Brain pericyte (primary cell): ENCODE data around the gene CDCA7.
"Not testable (repeated sequence)": the region's sequence is repeated elsewhere in the genome, so short reads cannot be mapped to it uniquely, and the experiment has no call there.

Source experiments
- DNase-seq: peaks from one replicate; pipeline ENCODE4 v3.0.0-alpha.2; 2012; ENCODE audit warnings: low read depth, low spot score

Gene CDCA7

DNA sequence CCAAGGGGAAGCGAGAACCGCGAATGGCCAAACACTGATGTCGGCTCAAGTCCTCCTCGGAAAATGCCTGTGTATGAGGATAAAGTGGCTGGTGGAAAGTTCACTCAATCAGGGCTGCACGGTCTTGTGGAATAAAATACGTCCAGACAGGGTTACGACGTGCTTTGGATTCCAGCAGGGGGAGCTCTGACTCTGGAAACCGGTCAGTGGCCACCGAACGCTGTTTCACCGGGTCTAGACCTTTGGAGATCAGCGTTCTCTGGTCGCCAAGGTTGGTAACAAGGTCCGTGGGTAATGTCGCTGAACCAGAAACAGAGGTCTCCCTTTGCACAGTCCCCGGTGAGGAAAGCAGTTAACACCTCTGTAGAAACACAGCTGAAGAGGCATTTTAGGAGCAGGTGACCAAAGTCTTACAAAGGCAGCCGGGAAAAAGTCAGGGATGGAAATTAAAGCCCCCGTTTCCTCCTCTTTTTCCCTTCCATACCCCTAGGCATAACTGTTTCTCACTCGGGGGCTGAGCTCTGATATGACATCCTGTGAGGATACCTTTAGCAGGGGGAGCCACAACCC is 47.8 kb downstream of the CDCA7 start:
- peak; percentile 30 for DNase-seq

DNA sequence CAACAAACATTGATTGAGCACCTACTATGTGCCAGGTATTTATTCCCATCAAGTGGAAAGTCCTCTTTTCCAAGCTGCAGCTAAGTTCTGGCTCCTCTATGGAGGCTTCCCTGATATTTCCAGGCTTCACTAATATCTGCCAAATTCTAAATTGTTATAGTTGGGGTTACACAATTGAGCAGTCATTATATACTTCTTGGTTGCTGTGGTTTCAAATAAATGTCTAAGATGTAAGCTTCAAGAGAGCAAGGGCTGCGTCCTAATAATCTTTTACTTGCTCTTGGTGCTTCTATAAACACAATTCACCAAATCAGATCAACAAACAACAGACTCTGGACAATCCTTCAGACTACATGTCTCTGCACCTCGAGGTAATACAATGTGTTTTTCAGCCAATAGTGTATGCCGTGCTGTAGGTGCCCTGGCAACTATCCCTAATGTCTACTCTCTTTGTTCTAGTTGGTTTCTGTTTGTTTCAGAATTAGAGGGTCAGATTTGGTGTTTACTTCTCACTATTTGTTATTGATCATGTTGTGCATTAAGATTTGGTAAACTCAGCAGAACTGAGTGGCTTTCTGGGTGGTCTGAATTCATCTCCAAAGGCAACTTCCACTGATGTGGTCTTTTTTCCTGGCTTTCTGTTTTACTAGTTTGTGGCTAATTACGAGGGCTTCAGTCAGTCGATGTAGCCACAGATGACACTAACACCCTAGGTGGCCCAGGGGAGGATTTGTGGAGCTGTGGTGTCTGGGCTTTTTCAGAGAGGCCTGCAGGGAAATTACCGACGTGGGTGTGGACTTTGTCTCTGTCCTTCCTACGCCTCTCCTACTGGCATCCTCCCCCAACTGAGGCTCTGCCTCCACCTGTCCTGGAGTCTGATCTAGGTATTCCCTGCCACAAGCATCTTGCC is 50.4 kb downstream of the CDCA7 start:
- no peak for DNase-seq

DNA sequence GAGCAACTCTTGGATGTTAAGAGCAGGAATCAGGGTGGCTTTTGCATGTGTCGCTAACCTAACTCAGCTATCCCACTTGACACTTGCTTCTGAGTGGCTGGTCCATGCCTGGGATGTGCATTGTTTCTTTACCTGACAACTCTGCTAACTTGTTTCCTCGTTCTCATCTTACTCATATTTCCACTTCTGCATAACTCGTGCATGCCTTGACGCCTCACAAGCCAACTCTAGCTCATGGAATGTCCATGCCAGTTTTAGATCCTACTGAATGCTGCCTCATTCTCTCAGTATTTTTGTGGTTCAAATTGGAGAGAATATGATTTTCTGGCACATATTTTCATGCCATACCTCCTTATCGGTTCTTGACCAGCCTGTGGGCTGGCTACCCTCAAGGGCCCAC is 52.5 kb downstream of the CDCA7 start:
- no peak for DNase-seq

- no peak for DNase-seq
Measured at GRCh38 chr2:173407646-173408045, 53.0 kb downstream of the CDCA7 start.

- no peak for DNase-seq
Measured at GRCh38 chr2:173410579-173410978, 55.9 kb downstream of the CDCA7 start.

DNA sequence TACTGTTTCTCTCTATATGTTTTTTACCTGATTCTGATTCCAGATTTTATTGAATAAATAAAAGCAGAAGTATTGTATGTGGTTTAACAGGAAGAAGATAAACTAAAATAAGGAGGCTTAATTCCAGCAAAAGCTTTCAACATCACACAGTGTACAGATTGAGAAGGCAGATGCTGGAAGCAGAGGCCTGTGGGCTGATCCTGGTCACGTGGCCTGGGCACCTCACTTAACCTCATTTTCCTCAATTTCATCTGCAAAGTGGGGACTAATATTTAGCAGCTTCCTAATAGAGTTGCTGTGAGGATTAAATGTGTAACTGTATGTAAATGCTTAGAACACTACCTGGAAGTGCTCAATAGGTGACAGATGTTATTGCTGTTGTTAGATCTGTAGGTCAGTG is 58.0 kb downstream of the CDCA7 start:
- DNase-seq: no peak

DNA sequence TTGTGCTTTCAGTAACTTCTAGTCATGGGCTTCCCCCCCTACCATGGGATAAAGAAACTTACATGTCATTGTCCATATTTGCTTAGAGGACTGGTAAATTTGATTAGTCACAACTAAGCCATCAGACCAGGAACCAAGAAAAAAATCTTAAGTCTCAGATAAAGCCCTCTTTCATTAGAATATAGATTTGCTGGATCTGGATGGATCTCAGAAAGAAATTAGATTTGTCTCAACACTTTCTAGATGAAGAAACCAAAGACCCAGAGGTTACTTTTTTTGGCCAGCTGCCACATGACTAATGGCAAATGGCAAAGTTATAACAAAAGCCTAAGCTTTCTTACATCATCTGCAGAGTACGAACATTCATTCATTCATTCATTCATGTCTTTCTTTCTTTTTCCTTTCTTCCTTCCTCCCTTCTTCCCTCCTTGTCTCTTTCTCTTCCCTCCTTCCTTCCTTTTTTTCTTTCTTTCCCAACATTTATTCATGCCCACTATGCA is 60.2 kb downstream of the CDCA7 start:
- DNase-seq: no peak

GRCh38 chr2:173415431-173416381 is 61.0 kb downstream of the CDCA7 start:
- DNase-seq: no peak

GRCh38 chr2:173416415-173417152 is 61.9 kb downstream of the CDCA7 start:
- DNase-seq: not testable (repeated sequence)

GRCh38 chr2:173417341-173417740 is 62.7 kb downstream of the CDCA7 start:
- DNase-seq: no peak

DNA sequence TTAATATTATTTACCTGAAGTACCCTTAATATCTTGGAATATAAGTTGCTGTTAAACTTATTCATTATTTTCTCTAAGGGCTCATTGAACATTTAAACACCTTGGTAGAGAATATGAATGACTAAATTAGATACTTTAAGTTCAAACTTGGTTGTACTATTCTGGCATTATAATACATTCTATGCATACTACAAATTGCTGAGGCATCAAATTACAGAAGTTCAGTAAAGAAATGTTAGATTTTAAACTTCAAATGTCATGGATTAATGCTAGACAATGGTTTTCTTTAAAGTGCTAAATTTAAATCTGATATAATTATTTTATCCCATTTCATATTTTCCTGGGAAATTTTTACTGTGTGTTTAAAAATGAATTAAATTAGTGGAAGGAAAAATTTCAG is 63.1 kb downstream of the CDCA7 start:
- DNase-seq: no peak
